HG03066 (cell line): Measurements from ENCODE around the gene ATXN7L1.
"Not testable (repeated sequence)": the region's sequence is repeated elsewhere in the genome, so short reads cannot be mapped to it uniquely, and the experiment has no call there.

Experiments used
- ATAC-seq: cut with Tn5 transposase; IDR thresholded peaks from one replicate; pipeline ENCODE4 v1.9.1; 2021; ENCODE audit warnings: low read depth; ENCODE audit not compliant: unreplicated experiment

ATXN7L1 gene

GRCh38 chr7:105805447-105806019 is 70.9 kb downstream of the ATXN7L1 start:
- ATAC-seq: no peak

GRCh38 chr7:105803429-105803736 is 73.0 kb downstream of the ATXN7L1 start:
- ATAC-seq: no peak

- no peak for ATAC-seq
These were observed 73.6 kb downstream of the ATXN7L1 start for GRCh38 chr7:105802604-105803428.

GRCh38 chr7:105800849-105801534 is 75.4 kb downstream of the ATXN7L1 start:
- ATAC-seq: no peak

- no peak for ATAC-seq
These were observed 76.0 kb downstream of the ATXN7L1 start for GRCh38 chr7:105800442-105800841.

- ATAC-seq: no peak
These were observed 76.7 kb downstream of the ATXN7L1 start for GRCh38 chr7:105799677-105800076.

GRCh38 chr7:105799006-105799405 is 77.4 kb downstream of the ATXN7L1 start:
- ATAC-seq: no peak

GRCh38 chr7:105797652-105798051 is 78.7 kb downstream of the ATXN7L1 start:
- ATAC-seq: no peak

GRCh38 chr7:105796365-105796764 is 80.0 kb downstream of the ATXN7L1 start:
- no peak for ATAC-seq

- ATAC-seq: no peak
These were observed 81.4 kb downstream of the ATXN7L1 start for GRCh38 chr7:105794741-105795729.

GRCh38 chr7:105792488-105793370 is 83.7 kb downstream of the ATXN7L1 start:
- no peak for ATAC-seq

GRCh38 chr7:105791926-105792325 is 84.5 kb downstream of the ATXN7L1 start:
- ATAC-seq: no peak

- ATAC-seq: no peak
These were observed 85.4 kb downstream of the ATXN7L1 start for GRCh38 chr7:105790996-105791395.

- ATAC-seq: not testable (repeated sequence)
These were observed 85.9 kb downstream of the ATXN7L1 start for GRCh38 chr7:105790452-105790851.

GRCh38 chr7:105788816-105789349 is 87.5 kb downstream of the ATXN7L1 start:
- ATAC-seq: no peak

- no peak for ATAC-seq
These were observed 88.0 kb downstream of the ATXN7L1 start for GRCh38 chr7:105788356-105788755.

GRCh38 chr7:105787793-105788192 is 88.6 kb downstream of the ATXN7L1 start:
- no peak for ATAC-seq

- ATAC-seq: no peak
These were observed 89.6 kb downstream of the ATXN7L1 start for GRCh38 chr7:105786520-105787470.
